B cell (primary cell): ENCODE results near the gene AUNIP. TPM values are rescaled to one million over a fixed set of nuclear protein-coding genes. Genes with fewer than 3 reads are reported as not detected.

Experiments
- ATAC-seq: fragments of 200-7000 bp; cut with Tn5 transposase; one replicate; pipeline ENCODE4 v1.10.0; 2021; ENCODE audit warnings: low read depth, mild to moderate bottlenecking, moderate number of reproducible peaks, moderate library complexity
- CTCF ChIA-PET: fragments of 350-600 bp; sonication (Branson Sonifier 250); formaldehyde crosslinking; loops from one replicate; lab custom pipeline; 2021; ENCODE audit warnings: antibody characterized with exemption, inconsistent platforms; lab: Charles Lee
- POLR2A ChIA-PET: fragments of 350-600 bp; sonication (Branson Sonifier 250); formaldehyde crosslinking; loops from one replicate; lab custom pipeline; 2021; ENCODE audit warnings: antibody characterized with exemption; lab: Charles Lee
- DNase-seq: peaks from one replicate; pipeline ENCODE4 v3.0.0; 2013
- H2AFZ ChIP-seq: 2 replicates; pipeline ENCODE4 v1.6.1; 2012; ENCODE audit warnings: mild to moderate bottlenecking, low read depth, low read length; ENCODE audit not compliant: insufficient read depth, poor library complexity, severe bottlenecking
- H3K27ac ChIP-seq, 2 donors: 1 replicate in 1 of 2; 2 replicates in 1 of 2; pipeline ENCODE4 v1.5.1; 2012 to 2013; ENCODE audit warnings: low read length in 2 of 2, mild to moderate bottlenecking in 2 of 2, moderate library complexity in 1 of 2
- H3K27me3 ChIP-seq, 4 experiments: fragments of 200-600 bp in 1 of 4; sonication (generic) in 1 of 4; replicated peaks in 1 of 4; 1 replicate in 2 of 4; 2 replicates in 2 of 4; pipeline versions ENCODE4 v1.6.1 to v1.7.0; 2013 to 2016; ENCODE audit warnings: low read length in 3 of 4, mild to moderate bottlenecking in 2 of 4, mixed read lengths in 1 of 4, moderate library complexity in 1 of 4; ENCODE audit not compliant: insufficient read depth in 4 of 4, control insufficient read depth in 3 of 4; ENCODE audit errors: control extremely low read depth in 1 of 4
- H3K36me3 ChIP-seq, 2 experiments: replicated peaks in 1 of 2; 1 replicate in 1 of 2; 2 replicates in 1 of 2; pipeline versions ENCODE4 v1.6.1 to v1.7.1; 2013; ENCODE audit warnings: low read length in 1 of 2; ENCODE audit not compliant: insufficient read depth in 2 of 2, control insufficient read depth in 1 of 2; ENCODE audit errors: control extremely low read depth in 1 of 2, extremely low read depth in 1 of 2
- H3K4me1 ChIP-seq, 2 donors: fragments of 200-600 bp in 1 of 2; sonication (generic) in 1 of 2; 1 replicate in 1 of 2; 2 replicates in 1 of 2; pipeline versions ENCODE4 v1.5.1 to v1.6.1; 2013 to 2017; ENCODE audit warnings: low read length in 2 of 2; ENCODE audit not compliant: control insufficient read depth in 2 of 2, insufficient read depth in 2 of 2
- H3K4me2 ChIP-seq: replicated peaks from 2 replicates; pipeline ENCODE3; 2012; ENCODE audit warnings: mild to moderate bottlenecking, low read depth, low read length; ENCODE audit not compliant: poor library complexity, severe bottlenecking
- H3K4me3 ChIP-seq, 5 experiments: fragments of 200-600 bp in 1 of 5; sonication (generic) in 1 of 5; 1 replicate in 3 of 5; 2 replicates in 2 of 5; pipeline versions ENCODE4 v1.5.1 to v1.7.0; 2011 to 2016; ENCODE audit warnings: low read length in 4 of 5, mild to moderate bottlenecking in 4 of 5, low read depth in 2 of 5, control low read depth in 1 of 5, moderate library complexity in 1 of 5; ENCODE audit not compliant: insufficient read depth in 1 of 5; ENCODE audit errors: control extremely low read depth in 1 of 5, extremely low read depth in 1 of 5
- H3K79me2 ChIP-seq: fragments of 200-600 bp; sonication (generic); one replicate; pipeline ENCODE4 v1.6.0; 2016; ENCODE audit warnings: low read length; ENCODE audit not compliant: control insufficient read depth, insufficient read depth
- H3K9ac ChIP-seq: fragments of 200-600 bp; sonication (generic); 2 replicates; pipeline ENCODE4 v1.6.1; 2017; ENCODE audit warnings: mild to moderate bottlenecking, low read length, moderate library complexity
- H3K9me3 ChIP-seq, 3 donors: one replicate each; pipeline versions ENCODE4 v1.6.1 to v1.7.1; 2013; ENCODE audit warnings: low read length in 2 of 3; ENCODE audit not compliant: control insufficient read depth in 2 of 3, insufficient read depth in 1 of 3; ENCODE audit errors: control extremely low read depth in 1 of 3
- H4K20me1 ChIP-seq: 2 replicates; pipeline ENCODE4 v1.6.0; 2012; ENCODE audit warnings: mild to moderate bottlenecking, low read length; ENCODE audit not compliant: insufficient read depth, control insufficient read depth, poor library complexity, severe bottlenecking
- H3K27ac Mint-ChIP-seq: one replicate; pipeline ENCODE4 v1.8.0; 2021; ENCODE audit warnings: mixed read lengths
- H3K27me3 Mint-ChIP-seq: one replicate; pipeline ENCODE4 v1.8.0; 2021; ENCODE audit warnings: mixed read lengths
- H3K4me1 Mint-ChIP-seq: one replicate; pipeline ENCODE4 v1.8.0; 2021; ENCODE audit warnings: mixed read lengths
- H3K4me3 Mint-ChIP-seq: one replicate; pipeline ENCODE4 v1.8.0; 2021; ENCODE audit warnings: mixed read lengths
- H3K9me3 Mint-ChIP-seq: one replicate; pipeline ENCODE4 v1.8.0; 2022; ENCODE audit warnings: mixed read lengths; ENCODE audit not compliant: insufficient read depth
- CTCF ChIP-seq: fragments of 200-600 bp; IDR thresholded peaks from one replicate; pipeline ENCODE4 v1.8.0; 2022; ENCODE audit warnings: antibody characterized with exemption, mild to moderate bottlenecking
- EZH2 ChIP-seq: IDR thresholded peaks from 2 replicates; pipeline ENCODE4 v1.6.1; 2012; ENCODE audit warnings: borderline replicate concordance, low read depth, mild to moderate bottlenecking, moderate library complexity, low read length; ENCODE audit not compliant: insufficient read depth, poor library complexity, severe bottlenecking
- WGBS: methylation state at CpG from one replicate; pipeline ENCODE4 v1.1.5; 2013; ENCODE audit warnings: missing lambda C conversion rate; ENCODE audit not compliant: insufficient coverage; 5-methylcytosine and 5-hydroxymethylcytosine counted together
- intact Hi-C: fragments of 100-400 bp; cut with micrococcal nuclease; formaldehyde crosslinking; loops from one replicate; pipeline ENCODE4 v1.10.0; 2022
- polyA plus RNA-seq: library from polyadenylated mRNA; depleted of rRNA; stranded (reverse); fragments of >200 nt; gene quantifications from 2 replicates; pipeline ENCODE4 v1.2.3, GENCODE V29; 2012
- total RNA-seq, 2 donors: library from RNA; stranded (reverse); fragments of 120-200 nt in 1 of 2; gene quantifications; 1 replicate in 1 of 2; 2 replicates in 1 of 2; pipeline versions ENCODE4 v1.2.3 to v1.2.4, GENCODE V29; 2013 to 2022

The AUNIP gene
- total and polyA plus RNA-seq, 2 donors (not counting 1 experiment from before 2014, with no cell fraction given): 0.27 TPM; not detected in 1

GRCh38 chr1:25833158-25833557 is 26.1 kb downstream of the AUNIP start:
- no peaks in the 10 kb centered on the region for H3K9me3 Mint-ChIP-seq
- H3K4me3 Mint-ChIP-seq: no peak overlapping the region
- Histone ChIP-seq H3K4me1 (no peaks in the 10 kb centered on the region), H3K27ac (no peak overlapping the region), H3K9me3 (no peaks in the 10 kb centered on the region), H3K79me2 (no peaks in the 10 kb centered on the region), H2AFZ (no peak overlapping the region), H3K4me3 (no peak overlapping the region), H3K4me2 (no peak overlapping the region), H3K36me3 (peaks cover 17 to 63% of the 10 kb centered on the region in 2 experiments), H4K20me1 (no peaks in the 10 kb centered on the region), H3K9ac (no peak overlapping the region), H3K27me3 (no peaks in the 10 kb centered on the region)
- TF ChIP-seq CTCF (no peak), EZH2 (no peak)
- ChIA-PET POLR2A (no interaction called here), CTCF (interaction anchor here (1.5 kb wide), 1 partner anchor 166 kb away, joined by 3 read pairs; no protein-coding TSS in a partner anchor)
- H3K4me1 Mint-ChIP-seq: no peaks in the 10 kb centered on the region
- H3K27ac Mint-ChIP-seq: no peak overlapping the region
- intact Hi-C loops: no loop called here
- H3K27me3 Mint-ChIP-seq: no peaks in the 10 kb centered on the region
- DNase-seq (no peak), ATAC-seq (no peak)
- 100% methylated on average over 5 of the region's 5 CpGs for WGBS

- Histone ChIP-seq H3K36me3 (peaks cover 17 to 67% of the 10 kb centered on the region in 2 experiments), H3K9ac (no peak overlapping the region), H3K27ac (no peak overlapping the region), H3K79me2 (no peaks in the 10 kb centered on the region), H3K4me2 (no peak overlapping the region), H3K27me3 (no peaks in the 10 kb centered on the region), H2AFZ (no peak overlapping the region), H3K4me1 (no peaks in the 10 kb centered on the region), H4K20me1 (no peaks in the 10 kb centered on the region), H3K9me3 (no peaks in the 10 kb centered on the region), H3K4me3 (no peak overlapping the region)
- ATAC-seq: no peak
- Mint-ChIP-seq H3K4me1 (no peaks in the 10 kb centered on the region), H3K27me3 (no peaks in the 10 kb centered on the region), H3K4me3 (no peak overlapping the region), H3K9me3 (no peaks in the 10 kb centered on the region), H3K27ac (no peak overlapping the region)
- intact Hi-C loops: no loop called here
- ChIA-PET CTCF (interaction anchor here (2.0 kb wide), 1 partner anchor 12 kb away, joined by 4 read pairs; the partner anchor contains the start of gene MTFR1L), POLR2A (no interaction called here)
- no peak for TF ChIP-seq CTCF
- TF ChIP-seq EZH2: no peak
- no peak for DNase-seq
- WGBS: 100% methylated on average over 1 of the region's 6 CpGs
These were observed 26.8 kb downstream of the AUNIP start for GRCh38 chr1:25832336-25833037.
